OCI-LY1 (cell line): Measurements from ENCODE around the gene UBE2R2.

Experiments used
- H2AFZ ChIP-seq: fragments of 200-600 bp; sonication (generic), shearing (Covaris generic); 2 replicates; pipeline ENCODE4 v1.6.0; 2014; ENCODE audit warnings: antibody characterized with exemption, mild to moderate bottlenecking, low read length
- H3F3A ChIP-seq: fragments of 200-600 bp; sonication (generic), shearing (Covaris generic); 2 replicates; pipeline ENCODE4 v1.6.0; 2014; ENCODE audit warnings: mild to moderate bottlenecking, antibody characterized with exemption, low read length, moderate library complexity; ENCODE audit not compliant: insufficient read depth
- H3K27ac ChIP-seq: fragments of 200-600 bp; sonication (generic); 2 replicates; pipeline ENCODE4 v1.5.1; 2014; ENCODE audit warnings: low read length, mixed run types, mild to moderate bottlenecking, low read depth; ENCODE audit not compliant: poor library complexity, severe bottlenecking
- H3K27me3 ChIP-seq: fragments of 200-600 bp; sonication (generic); 2 replicates; pipeline ENCODE4 v1.6.0; 2014; ENCODE audit warnings: antibody characterized with exemption, mild to moderate bottlenecking, low read length, moderate library complexity; ENCODE audit not compliant: insufficient read depth
- H3K36me3 ChIP-seq: fragments of 200-600 bp; sonication (generic); 2 replicates; pipeline ENCODE4 v1.6.1; 2014; ENCODE audit warnings: mild to moderate bottlenecking, antibody characterized with exemption, low read length, moderate library complexity, mixed read lengths; ENCODE audit not compliant: insufficient read depth
- H3K4me1 ChIP-seq: fragments of 200-600 bp; sonication (generic); 2 replicates; pipeline ENCODE4 v1.5.1; 2014; ENCODE audit warnings: mild to moderate bottlenecking, low read length, moderate library complexity; ENCODE audit not compliant: insufficient read depth, severe bottlenecking
- H3K4me2 ChIP-seq: fragments of 200-600 bp; sonication (generic), shearing (Covaris generic); 2 replicates; pipeline ENCODE4 v1.6.1; 2014; ENCODE audit warnings: low read length
- H3K4me3 ChIP-seq: fragments of 200-600 bp; sonication (generic); 2 replicates; pipeline ENCODE4 v1.5.1; 2014; ENCODE audit warnings: low read length, low read depth, mild to moderate bottlenecking, mixed read lengths; ENCODE audit not compliant: poor library complexity, severe bottlenecking
- H3K79me2 ChIP-seq: fragments of 200-600 bp; shearing (Covaris generic); 2 replicates; pipeline ENCODE4 v1.6.1; 2016; ENCODE audit warnings: mixed run types, low read length, mixed read lengths; ENCODE audit not compliant: insufficient read depth
- H3K9ac ChIP-seq: fragments of 200-600 bp; sonication (generic), shearing (Covaris generic); 2 replicates; pipeline ENCODE4 v1.6.1; 2014; ENCODE audit warnings: mild to moderate bottlenecking, low read length, mixed read lengths
- H3K9me2 ChIP-seq: fragments of 200-600 bp; sonication (generic), shearing (Covaris generic); 2 replicates; pipeline ENCODE4 v1.6.1; 2014; ENCODE audit warnings: low read depth, mild to moderate bottlenecking, low read length, mixed read lengths
- H3K9me3 ChIP-seq: fragments of 200-600 bp; shearing (Covaris generic); 2 replicates; pipeline ENCODE4 v1.6.1; 2014; ENCODE audit warnings: low read length, mixed read lengths
- H4K20me1 ChIP-seq: fragments of 200-600 bp; sonication (generic), shearing (Covaris generic); 2 replicates; pipeline ENCODE4 v1.6.0; 2016; ENCODE audit warnings: mild to moderate bottlenecking, low read length; ENCODE audit not compliant: insufficient read depth
- CTCF ChIP-seq: fragments of 200-600 bp; sonication (generic), shearing (Covaris generic); IDR thresholded peaks from 2 replicates; pipeline ENCODE4 v1.5.1; 2017; ENCODE audit warnings: mild to moderate bottlenecking, antibody characterized with exemption, low read length, moderate library complexity, mixed read lengths
- EZH2 ChIP-seq: fragments of 200-600 bp; sonication (generic), shearing (Covaris generic); IDR thresholded peaks from 2 replicates; pipeline ENCODE4 v1.8.0; 2017; ENCODE audit warnings: borderline replicate concordance, mixed run types, mild to moderate bottlenecking, antibody characterized with exemption, low read length, moderate library complexity, mixed read lengths

UBE2R2 gene

GRCh38 chr9:33932078-33932807, 115.3 kb downstream of the UBE2R2 start:
- no peaks in the 10 kb centered on the region for H3F3A ChIP-seq
- H3K79me2 ChIP-seq, result no peaks in the 10 kb centered on the region
- H3K27me3 ChIP-seq, result no peaks in the 10 kb centered on the region
- H4K20me1 ChIP-seq, result no peaks in the 10 kb centered on the region
- no peak overlapping the region for H3K4me3 ChIP-seq
- H3K9me3 ChIP-seq, result no peaks in the 10 kb centered on the region
- no peak overlapping the region for H2AFZ ChIP-seq
- no peak for TF ChIP-seq CTCF
- no peak overlapping the region for H3K9ac ChIP-seq
- no peak overlapping the region for H3K4me2 ChIP-seq
- no peaks in the 10 kb centered on the region for H3K4me1 ChIP-seq
- no peak overlapping the region for H3K27ac ChIP-seq
- peaks cover 95% of the 10 kb centered on the region for H3K36me3 ChIP-seq
- no peaks in the 10 kb centered on the region for H3K9me2 ChIP-seq

GRCh38 chr9:33934188-33934878, 117.4 kb downstream of the UBE2R2 start:
- Histone ChIP-seq H2AFZ (no peak overlapping the region), H3K9me2 (no peaks in the 10 kb centered on the region), H3K4me3 (no peak overlapping the region), H3K9ac (no peak overlapping the region), H3K9me3 (no peaks in the 10 kb centered on the region), H3K4me2 (no peak overlapping the region), H3K36me3 (peaks cover 95% of the 10 kb centered on the region), H3F3A (no peaks in the 10 kb centered on the region), H3K79me2 (no peaks in the 10 kb centered on the region), H4K20me1 (no peaks in the 10 kb centered on the region), H3K27ac (no peak overlapping the region), H3K4me1 (no peaks in the 10 kb centered on the region), H3K27me3 (no peaks in the 10 kb centered on the region)
- TF ChIP-seq CTCF (no peak), EZH2 (no peak)

- Histone ChIP-seq H3K27me3 (no peaks in the 10 kb centered on the region), H2AFZ (no peak overlapping the region), H3K36me3 (peaks cover 93% of the 10 kb centered on the region), H3F3A (no peaks in the 10 kb centered on the region; the same call in 1 of the 2 replicates), H3K27ac (no peak overlapping the region), H3K9me2 (no peaks in the 10 kb centered on the region), H3K4me1 (no peaks in the 10 kb centered on the region), H3K79me2 (no peaks in the 10 kb centered on the region), H3K9me3 (no peaks in the 10 kb centered on the region), H4K20me1 (0 out of 2 replicates have a peak, but pooled peaks cover 4% of the 10 kb centered on the region), H3K4me2 (no peak overlapping the region), H3K9ac (no peak overlapping the region), H3K4me3 (no peak overlapping the region)
- TF ChIP-seq EZH2, result no peak
- TF ChIP-seq CTCF, result no peak
These were observed 123.2 kb downstream of the UBE2R2 start for GRCh38 chr9:33939924-33940874.
